Frontal cortex (tissue), 4 donors: ENCODE measurements around the gene CRYGN. TPM values are rescaled to one million over a fixed set of nuclear protein-coding genes. Genes with fewer than 3 reads are reported as not detected.

Source experiments
- DNase-seq, 2 donors: peaks; one replicate each; pipeline ENCODE4 v3.0.0; 2012; ENCODE audit warnings: low spot score in 2 of 2
- FAIRE-seq: peaks from 2 replicates; lab custom pipeline; 2012; peaks lifted over from hg19 to GRCh38; lab: Jason Lieb, UNC
- total RNA-seq: library from RNA; depleted of rRNA; stranded (reverse); fragments of >200 nt; gene quantifications from one replicate; pipeline ENCODE4 v1.2.3, GENCODE V29; 2014
- donor health status: control.
- donor health status: control.
- donor health status: control.

The CRYGN gene
- total RNA-seq, 1 donor from 2014 or later: under 0.01 TPM

DNA sequence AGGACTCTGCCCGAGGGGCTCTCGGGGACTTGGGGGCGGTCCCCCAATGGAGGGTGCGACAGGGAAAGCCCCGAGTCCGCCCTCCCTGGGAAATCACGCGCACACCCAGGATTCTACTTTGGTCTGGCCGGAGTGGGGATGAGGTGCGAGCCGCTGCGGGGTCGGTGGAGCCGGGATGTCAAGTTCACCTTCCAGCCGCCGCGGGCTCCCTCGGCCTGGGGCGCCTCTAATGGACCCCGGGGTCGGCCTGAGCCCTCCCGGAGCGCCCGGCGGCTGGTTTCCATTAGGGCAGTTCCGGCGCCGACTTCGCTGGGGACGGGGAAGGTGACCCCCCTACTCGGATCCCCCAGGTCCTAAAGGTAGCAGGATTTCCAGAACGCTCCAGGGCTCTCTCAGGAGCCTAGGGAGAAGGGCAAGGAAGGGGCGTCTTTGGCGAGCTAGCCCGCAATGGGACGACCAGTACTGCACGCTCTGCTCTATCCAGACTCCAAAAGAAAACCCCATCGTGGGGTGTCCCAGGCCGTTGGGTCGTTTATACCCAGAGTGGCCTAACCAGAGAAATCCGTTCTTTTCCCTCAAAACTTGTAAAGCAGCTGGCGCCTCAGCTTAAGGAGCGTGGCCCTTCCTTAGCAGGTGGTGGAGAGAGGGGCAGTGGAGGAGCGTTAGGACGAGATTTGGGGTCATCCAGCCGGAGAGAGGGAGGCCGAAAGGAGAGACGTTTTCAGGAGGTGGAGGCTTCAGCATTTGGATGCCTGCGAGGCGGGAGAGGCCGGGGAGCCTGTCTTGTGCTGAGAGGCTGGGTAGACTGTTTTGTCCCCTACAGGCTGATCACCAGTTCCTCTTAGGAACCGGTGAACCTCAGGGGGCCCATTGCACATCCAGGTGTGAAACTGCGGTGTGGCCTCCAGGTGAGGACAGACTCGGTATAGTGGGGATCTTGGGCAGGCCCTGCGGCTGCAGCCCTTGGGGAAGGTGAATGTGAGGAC, 29.2 kb downstream of the CRYGN start:
- DNase-seq (no peak), FAIRE-seq (no peak)

DNA sequence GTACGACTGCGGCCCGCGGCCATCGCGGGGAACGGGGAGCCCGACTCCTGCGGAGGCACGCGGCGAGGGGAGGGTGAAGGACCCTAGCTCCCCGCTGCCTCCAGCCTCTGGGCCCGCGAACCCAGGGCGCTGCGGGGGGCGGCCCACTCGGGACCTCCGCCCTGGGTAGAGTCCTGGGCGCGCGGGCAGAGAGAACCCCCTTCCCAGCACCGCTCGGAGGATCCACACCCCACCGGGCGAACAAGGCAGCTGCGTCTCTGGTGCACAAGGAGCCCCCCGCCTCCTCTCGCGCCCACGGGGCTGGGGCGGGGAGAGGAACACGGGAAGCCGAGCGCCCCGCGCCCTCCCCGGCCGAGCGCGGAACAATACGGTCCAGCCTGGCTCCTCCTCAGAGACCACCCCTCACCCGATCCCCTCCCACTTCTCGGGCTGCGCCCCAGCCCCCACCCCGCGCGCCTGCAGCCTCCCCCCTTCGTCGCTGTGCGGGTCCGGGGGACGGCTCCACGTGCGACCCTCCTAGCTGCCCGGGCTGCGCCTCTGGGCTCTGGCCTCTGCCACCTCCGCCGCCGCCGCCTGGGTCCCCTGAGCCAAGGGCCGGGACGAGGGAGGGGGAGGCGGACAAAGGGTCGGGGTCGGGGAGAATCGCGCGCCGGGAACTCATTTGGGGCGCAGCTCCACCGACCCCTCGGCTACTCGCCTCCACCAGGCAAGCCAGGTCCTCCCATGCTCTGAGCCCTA, 30.1 kb downstream of the CRYGN start, which contains the start of gene WDR86:
WDR86 (minus strand) TSS at position 372 of the 738 bp plus-strand sequence. CDS start 449 bp downstream, outside the sequence.
- no peak for DNase-seq
- no peak for FAIRE-seq

DNA sequence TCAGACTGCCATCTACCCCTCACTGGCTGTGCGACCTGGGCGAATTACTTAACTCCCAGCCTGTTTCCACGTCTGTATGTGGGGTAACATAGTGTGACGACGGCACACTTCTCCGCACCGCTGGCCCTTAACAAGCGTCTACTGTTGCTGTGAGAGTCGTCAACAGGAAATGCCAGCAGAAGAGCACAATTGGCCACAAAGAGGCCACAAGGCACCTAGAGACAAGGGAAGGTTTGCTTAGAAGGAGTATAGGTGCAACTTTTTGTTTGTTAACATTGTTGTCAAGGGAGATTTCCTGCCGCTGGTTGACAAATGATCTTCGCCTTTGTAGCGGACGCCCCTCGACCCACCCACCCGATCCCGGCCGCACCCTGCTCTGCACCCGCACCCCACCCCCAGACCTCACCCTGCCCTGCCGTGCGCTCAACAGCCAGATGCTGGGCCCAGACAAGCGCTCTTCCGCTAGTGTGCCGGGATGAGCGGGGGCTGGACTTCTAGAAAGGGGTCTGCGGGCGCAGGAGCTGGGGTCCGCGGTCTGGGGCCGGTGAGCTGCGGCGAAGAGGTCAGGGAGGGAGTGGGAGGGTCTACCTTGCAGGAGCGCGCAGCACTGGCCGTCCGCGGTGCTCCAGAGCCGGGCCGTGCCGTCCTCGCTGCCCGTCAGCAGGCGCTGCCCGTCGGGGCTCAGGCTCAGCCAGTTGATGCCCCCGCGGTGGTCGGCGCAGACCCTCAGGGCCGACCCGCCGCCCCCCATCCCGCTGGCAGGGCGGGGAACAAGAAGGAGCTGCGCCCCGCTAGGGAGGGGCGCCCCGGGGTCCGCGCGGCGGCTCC, 30.9 kb downstream of the CRYGN start:
- DNase-seq: no peak

DNA sequence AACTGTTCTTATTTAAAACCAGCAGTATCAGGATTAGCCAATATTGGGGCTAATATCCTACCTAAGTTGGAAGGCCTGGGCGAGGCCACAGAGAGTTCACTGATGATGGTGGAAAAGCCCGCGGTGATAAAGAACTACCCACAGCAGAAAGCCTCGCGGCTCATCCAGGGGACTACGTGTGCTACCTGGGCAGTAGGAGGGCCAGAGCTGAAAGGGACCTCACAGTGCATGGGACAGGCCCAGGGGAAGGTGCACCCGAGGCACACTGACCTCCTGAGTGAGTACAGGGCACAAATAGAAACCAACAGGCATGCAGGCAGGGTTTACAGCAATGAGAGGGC, 31.5 kb downstream of the CRYGN start:
- DNase-seq (no peak), FAIRE-seq (no peak)

More for the DNA sequence above, 30.9 kb downstream of the CRYGN start:
- FAIRE-seq: no peak

DNA sequence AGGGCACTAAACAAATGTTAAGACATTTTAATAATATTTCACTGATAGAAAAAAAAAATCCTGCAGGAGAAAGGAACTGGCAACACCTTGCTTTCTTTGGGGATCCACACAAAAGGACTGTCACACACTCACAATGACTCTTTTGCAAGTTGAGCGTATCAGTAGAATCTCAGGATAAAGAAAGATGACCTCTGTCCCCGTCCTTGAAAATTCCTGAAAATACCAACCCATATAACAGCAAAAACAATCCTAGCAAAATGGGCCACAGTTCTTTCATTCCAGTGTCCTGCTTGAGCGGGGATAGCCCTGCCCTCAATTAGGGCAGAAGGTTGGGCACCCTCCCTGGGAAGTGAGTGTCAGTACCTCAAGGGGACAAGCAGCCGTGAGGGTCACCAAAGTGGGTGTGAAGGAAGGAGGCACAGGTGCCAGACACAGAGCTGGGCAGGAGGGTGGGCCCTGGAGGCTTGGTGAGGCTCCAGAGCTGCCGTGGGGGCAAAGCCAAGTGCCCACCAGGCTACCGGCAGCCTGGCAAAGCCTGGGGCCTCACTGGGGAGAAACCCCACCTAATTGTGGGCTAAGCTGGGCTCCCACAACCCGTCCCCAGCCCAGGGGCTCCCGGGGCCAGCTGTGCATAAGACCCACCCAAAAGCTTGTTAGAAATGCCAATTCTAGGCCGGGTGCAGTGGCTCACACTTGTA, 32.9 kb downstream of the CRYGN start:
- no peak for FAIRE-seq

DNA sequence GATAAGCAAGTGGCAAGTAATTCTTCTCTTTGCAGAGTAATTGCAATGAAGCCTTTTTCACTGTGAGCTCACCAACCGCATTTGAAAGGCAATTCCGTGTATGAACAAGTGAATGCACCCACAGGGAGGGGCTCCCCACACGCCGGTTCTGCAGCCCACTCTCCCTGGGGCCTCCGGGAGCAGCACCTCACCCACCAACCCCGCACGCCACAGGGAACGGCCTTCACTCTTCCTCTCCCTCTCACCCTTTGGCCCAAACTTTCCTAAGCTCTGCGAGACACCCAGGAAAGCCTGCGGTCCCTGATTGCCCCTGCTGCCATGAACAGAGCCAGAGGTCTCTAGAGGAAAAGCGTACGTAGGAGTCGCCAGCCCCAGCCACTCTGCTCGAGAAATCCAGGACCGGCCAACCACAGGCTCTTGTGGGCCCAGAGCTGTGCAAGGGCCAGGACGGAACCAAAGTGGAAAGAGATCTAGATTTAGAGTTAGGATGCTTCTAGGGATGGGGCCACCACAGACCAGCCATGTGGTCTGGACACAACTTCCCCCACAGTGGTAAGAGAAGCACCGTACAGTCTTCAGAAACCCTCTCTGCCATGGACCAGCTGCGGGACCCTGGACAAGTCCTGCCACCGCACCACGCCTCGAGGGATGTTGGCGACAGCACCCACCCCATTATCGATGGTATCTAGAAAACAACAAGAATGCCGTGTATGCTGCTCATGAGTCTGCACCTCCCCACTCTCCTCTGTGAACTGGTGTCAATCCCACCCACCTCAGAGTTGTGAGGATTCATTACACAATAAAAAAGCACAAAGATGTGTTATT, 33.7 kb downstream of the CRYGN start:
- DNase-seq: no peak
- no peak for FAIRE-seq

More for the DNA sequence above, 32.9 kb downstream of the CRYGN start:
- no peak for DNase-seq

DNA sequence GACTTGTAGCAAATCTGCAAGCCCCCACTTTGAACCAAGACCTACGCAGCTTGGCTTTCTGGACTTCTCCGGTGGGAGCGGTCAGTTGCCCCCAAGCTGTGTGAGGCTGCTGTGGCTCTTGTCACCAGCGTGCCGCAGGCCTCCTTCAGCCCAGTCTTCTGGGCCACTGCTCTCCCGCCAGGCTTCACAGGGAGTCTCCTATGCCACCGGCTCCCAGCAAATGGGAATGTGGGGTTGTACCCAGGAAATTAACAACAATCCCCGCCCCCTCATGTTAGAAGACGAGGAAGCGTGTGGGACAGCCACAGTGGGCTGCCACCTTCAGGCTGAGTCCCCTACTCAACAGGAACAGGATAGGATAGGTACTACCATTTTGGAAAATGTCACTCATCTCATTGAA, 34.4 kb downstream of the CRYGN start:
- FAIRE-seq: no peak

DNA sequence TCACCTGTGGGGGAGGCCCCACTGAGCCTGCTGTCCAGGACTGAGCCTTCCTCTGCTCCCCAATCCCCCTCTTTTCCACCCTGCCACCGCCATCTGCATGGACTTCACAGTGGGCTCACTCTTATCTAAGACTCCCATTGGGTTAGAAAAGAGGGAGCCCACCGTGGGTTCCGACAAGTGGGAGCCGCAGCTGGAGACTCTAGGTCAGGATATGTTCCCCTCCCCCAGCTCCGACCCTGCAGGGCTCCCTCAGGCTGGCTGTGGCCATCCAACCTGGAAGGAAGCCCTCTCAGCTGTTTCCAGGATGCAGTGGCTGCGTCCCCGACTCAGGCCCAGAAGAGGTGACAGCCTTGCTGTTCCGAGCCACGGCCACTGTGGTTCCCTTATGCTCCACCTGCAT, 34.9 kb downstream of the CRYGN start:
- FAIRE-seq (no peak), DNase-seq (no peak)

More for the DNA sequence above, 34.4 kb downstream of the CRYGN start:
- no peak for DNase-seq

DNA sequence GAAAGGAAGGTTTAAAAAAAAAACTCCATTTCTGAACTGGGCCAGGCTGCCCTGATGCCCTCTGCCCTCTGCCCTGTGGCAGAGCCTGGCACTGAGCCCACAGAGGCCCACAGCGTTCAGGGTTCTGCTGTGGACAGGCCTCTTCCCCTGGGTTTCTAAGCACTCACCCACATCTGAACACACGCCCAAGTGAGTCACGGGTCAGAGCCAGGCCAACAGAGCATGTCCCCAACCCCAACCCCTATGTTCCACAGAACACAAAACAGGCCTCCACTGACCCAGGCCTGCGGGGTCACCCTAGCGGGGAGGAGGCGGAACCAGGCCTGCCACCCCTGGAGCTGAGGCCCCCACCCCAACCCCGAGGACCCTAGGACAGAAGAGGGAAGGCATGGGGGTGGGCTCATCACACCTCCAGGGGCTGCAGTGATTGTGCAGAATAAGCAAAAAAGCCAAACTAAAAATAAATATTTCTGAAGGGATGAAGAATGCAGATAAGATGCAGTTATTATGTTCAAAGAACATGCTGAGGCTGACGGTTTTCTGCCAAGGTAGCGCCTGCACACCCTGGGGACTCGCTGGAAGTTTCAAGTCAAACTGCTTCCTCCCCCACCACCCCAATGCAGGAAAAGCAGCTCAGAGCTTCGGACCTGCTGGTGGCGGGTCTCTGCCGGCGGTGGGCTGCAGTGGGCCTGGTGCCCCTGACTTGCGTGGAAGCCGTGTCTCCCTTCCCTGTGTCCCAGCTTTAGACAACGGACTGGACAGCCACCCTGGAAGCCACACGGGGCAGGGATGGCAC, 35.5 kb downstream of the CRYGN start:
- FAIRE-seq (no peak), DNase-seq (no peak)

DNA sequence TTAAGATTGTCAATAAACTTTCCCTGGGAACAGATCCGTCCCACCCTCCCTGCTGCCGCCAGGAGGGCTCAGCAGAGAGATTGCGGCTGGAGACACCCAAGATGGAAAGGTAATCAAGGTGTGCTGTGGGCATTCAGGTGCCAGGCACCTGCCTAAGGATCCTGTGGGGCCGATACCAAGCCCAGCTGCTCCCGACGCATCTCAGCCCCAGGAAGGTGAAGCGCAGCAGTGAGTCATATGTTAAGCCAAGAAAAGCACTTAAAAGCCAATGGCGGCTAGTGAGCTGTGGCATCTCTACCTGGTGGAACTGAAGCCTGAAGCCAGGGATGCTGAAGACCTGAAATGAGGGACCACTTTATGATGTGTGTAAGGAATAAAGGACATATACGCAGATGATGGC, 36.2 kb downstream of the CRYGN start:
- DNase-seq (no peak), FAIRE-seq (no peak)

DNA sequence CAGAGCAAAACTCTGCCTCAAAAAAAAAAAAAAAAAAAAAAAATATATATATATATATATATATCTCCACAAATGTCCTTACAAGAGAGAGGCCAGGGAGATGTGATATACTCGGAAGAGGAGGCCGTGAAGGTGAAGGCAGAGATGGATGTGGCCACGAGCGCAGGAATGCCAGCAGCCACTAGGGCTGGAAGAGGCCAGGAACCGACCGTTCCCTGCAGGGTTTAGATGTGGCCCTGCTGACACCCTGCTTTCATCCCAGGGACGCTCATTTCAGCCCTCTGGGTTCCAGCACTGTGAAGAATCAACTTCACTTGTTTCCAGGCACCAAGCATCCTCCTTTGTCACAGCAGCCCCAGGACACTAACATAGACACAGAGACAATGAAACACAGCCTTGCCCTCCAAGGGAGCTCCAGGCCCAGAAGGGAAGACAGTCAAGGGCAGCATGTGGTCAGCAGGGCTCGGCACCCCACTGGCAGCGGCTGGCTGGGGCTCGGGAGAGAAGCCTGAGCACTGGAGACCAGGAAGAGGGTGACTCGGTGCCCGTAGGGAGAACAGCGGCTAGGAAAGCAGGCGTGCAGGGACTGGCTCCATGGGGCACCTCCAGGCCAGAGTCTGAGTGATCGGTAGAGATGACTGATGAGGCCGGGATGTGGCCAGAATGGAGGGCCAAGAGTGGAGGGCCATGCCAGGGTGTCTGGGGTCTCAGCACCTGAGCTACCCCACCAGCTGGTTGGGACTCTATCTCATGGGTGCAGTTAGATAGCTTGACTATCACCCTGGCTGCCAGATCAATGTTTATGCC, 37.7 kb downstream of the CRYGN start:
- DNase-seq: no peak
- FAIRE-seq: no peak

DNA sequence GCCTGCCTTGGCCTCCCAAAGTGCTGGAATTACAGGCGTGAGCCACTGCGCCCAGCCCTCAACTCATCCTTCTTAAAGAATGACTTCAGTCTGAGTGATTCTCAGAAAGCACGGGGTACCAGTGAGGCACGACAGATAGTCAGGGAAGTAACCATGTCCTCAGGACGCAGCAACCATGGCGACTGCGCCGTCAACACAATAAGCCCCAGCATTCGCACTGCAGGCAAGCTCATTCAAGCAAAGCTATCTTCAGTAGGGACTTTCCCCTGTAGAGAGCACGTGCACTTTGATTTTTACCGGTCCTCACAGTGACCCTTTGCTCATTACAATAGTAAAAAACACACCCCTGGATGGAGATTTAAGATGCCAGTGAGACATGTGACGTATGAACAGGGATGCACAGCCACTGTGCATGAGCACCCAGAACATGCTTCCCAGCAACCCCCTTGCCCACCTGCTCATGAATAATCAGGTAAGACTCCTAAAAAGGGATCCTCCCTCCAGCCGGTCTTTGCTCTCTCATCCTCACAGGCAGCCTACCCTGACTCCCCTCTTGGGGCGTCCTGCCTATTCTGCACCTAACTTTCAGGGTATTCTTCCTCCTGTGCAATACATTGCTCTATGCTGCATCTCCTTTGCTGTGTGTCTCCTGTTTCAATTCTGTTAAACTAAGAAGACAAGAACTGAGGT, 39.2 kb downstream of the CRYGN start:
- FAIRE-seq (no peak), DNase-seq (no peak)

DNA sequence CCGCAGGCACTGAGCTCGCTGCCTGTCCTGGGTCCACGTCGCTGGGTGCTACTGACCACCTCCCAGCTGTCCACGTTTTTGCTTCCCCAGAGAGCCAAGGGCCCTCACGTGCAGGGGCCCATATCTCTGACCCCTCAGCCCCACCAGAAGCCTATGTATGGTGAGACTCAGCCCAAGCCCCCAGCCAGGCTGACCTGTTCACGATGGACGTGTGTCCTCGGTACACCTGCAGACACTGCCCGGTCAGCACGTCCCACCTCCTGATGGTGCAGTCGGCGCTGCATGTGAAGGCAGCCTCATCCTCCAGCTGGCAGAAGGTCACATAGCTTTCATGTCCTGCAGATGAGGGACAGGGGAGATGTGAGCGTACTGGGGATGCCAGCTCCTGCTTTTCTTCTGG, 40.0 kb downstream of the CRYGN start:
- FAIRE-seq (no peak), DNase-seq (no peak)

DNA sequence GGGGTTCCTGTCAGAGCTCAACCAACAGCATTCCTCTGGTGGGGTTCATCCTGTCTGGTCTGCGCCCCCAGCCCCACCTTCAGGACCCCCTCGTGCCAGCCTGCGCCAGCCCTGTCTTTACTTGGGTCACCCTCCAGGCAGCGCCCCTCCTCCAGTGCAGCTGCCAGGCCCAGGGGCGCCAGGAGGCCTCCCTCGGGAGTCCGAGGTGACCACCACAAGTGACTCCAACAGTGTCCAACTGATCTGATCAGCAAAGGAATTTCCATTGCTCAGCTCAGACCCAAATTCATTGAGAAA, 40.7 kb downstream of the CRYGN start:
- DNase-seq: no peak
- no peak for FAIRE-seq

DNA sequence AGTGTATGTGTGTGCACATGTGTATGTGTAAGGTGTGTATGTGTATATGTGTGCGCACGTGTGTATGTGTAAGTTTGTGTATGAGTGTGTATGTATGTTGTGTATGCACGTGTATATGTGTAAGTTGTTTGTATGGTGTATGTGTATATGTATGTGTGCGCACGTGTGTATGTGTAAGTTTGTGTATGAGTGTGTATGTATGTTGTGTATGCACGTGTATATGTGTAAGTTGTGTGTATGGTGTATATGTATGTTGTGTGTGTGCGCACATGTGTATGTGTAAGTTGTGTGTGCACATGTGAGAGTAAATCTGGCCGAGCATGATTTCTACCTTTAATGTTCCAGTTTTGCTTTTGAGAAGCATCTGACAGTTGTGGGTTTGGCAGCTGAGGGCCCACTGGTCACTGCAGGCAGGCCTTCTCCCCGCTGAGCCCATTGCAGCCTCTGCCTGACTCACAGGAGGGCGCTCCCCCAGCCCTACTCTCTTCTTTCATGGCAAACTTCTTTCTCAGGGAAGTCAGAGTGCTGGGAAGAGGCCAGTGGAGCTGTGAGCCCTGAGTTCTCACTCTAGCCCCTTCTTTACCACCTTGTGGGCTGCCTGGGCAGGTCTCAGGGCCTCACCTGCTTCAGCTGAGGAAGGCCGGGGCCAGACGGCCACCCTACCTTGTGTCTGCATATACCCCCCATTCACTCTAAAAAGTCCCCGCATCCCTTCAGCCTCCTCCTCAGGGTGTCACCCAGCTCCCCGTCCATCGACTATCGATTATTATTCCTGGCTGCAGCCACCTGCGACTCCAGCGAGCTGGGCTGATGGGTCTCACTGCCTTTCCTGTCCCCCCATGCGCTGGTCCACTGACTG, 41.3 kb downstream of the CRYGN start:
- no peak for DNase-seq
- FAIRE-seq: no peak

DNA sequence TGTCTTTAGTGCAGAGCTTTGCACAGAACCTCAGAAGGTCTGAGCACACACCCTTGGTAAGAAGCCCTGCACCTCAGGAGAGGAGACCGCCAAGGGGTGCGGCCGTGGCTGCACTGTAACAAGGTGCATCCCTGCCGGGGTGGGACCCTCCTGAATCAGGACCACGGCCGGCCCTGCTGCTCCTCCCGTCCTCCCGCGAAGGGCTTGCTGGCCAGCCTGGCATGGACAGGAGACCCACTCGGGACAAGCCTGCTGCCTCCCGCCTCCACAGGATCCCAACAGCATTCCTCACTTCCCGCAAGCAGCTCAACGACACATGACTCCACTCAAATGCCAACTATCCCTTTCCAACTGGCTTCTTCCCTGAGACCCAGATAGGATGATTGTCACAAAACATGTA, 42.9 kb downstream of the CRYGN start:
- FAIRE-seq (no peak), DNase-seq (no peak)
